K562 (cell line): ENCODE measurements around the gene EIF4G2. TPM values are rescaled to one million over a fixed set of nuclear protein-coding genes. Genes with fewer than 3 reads are reported as not detected.

Experiments used
- ATAC-seq: fragments of 200-7000 bp; cut with Tn5 transposase; 3 replicates; pipeline ENCODE4 v1.9.1; 2020; ENCODE audit warnings: moderate library complexity
- BruUV-seq: library from RNA; stranded (reverse); fragments of 400-500 nt; replicated peaks from 2 replicates; lab custom pipeline; 2021; lab: Mats Ljungman, UMichigan
- CTCF ChIA-PET: fragments of 300-600 bp; formaldehyde crosslinking; extraction: SDS; loops from one replicate; lab custom pipeline; 2021; ENCODE audit warnings: low intra/inter-chr PET ratio; lab: Yijun Ruan, JAX
- POLR2A ChIA-PET: fragments of 300-600, 350-650 bp; sonication (Branson Sonifier 250); formaldehyde crosslinking; extraction: SDS; loops from one replicate; lab custom pipeline; 2021; ENCODE audit warnings: antibody characterized with exemption, inconsistent platforms; lab: Yijun Ruan, JAX
- DNase-seq, 4 experiments: peaks; one replicate each; pipeline versions ENCODE4 v3.0.0 to v3.0.0-alpha.2; 2011 to 2018; ENCODE audit warnings: low spot score in 3 of 4, mixed read lengths in 3 of 4; ENCODE audit errors: extremely low read depth in 1 of 4
- FAIRE-seq: peaks from 2 replicates; lab custom pipeline; 2011; peaks lifted over from hg19 to GRCh38; lab: Jason Lieb, UNC
- H2AFZ ChIP-seq: 2 replicates; pipeline ENCODE4 v1.6.0; 2011; ENCODE audit warnings: low read depth, low read length, control low read depth, inconsistent platforms
- H3K27ac ChIP-seq: fragments of 200-600 bp; 3 replicates; pipeline ENCODE4 v1.8.0; 2011; ENCODE audit warnings: low read depth, mild to moderate bottlenecking, control low read depth, inconsistent platforms, low read length, moderate library complexity, mixed read lengths; ENCODE audit errors: extremely low read depth
- H3K27me3 ChIP-seq, 2 experiments: fragments of 300-600 bp in 1 of 2; 2 replicates in 1 of 2; 3 replicates in 1 of 2; pipeline versions ENCODE4 v1.6.0 to v1.8.0; 2011; ENCODE audit warnings: inconsistent platforms in 2 of 2, low read length in 2 of 2, mild to moderate bottlenecking in 1 of 2, mixed read lengths in 1 of 2, moderate library complexity in 1 of 2; ENCODE audit not compliant: control insufficient read depth in 2 of 2, insufficient read depth in 2 of 2
- H3K36me3 ChIP-seq: fragments of 300-600 bp; 3 replicates; pipeline ENCODE4 v1.8.0; 2011; ENCODE audit warnings: mild to moderate bottlenecking, low read length, inconsistent platforms; ENCODE audit not compliant: control insufficient read depth, insufficient read depth
- H3K4me1 ChIP-seq, 2 experiments: fragments of 200-600 bp in 1 of 2; replicated peaks in 1 of 2; 2 replicates in 1 of 2; 3 replicates in 1 of 2; pipeline versions ENCODE4 v1.5.1 to v1.8.0; 2011; ENCODE audit warnings: inconsistent platforms in 2 of 2, low read length in 2 of 2, mild to moderate bottlenecking in 1 of 2, mixed read lengths in 1 of 2, moderate library complexity in 1 of 2; ENCODE audit not compliant: control insufficient read depth in 2 of 2, insufficient read depth in 2 of 2
- H3K4me2 ChIP-seq: 2 replicates; pipeline ENCODE4 v1.6.1; 2011; ENCODE audit warnings: low read length, control low read depth, inconsistent platforms, mixed read lengths; ENCODE audit not compliant: insufficient read depth
- H3K4me3 ChIP-seq: fragments of 200-600 bp; sonication (generic), shearing (Covaris generic); 2 replicates; pipeline ENCODE4 v1.5.1; 2016; ENCODE audit warnings: control low read depth, inconsistent platforms
- H3K79me2 ChIP-seq: fragments of 200-600 bp; 3 replicates; pipeline ENCODE4 v1.8.0; 2011; ENCODE audit warnings: low read length, inconsistent platforms; ENCODE audit not compliant: control insufficient read depth, insufficient read depth
- H3K9ac ChIP-seq, 2 experiments: 2 replicates each; pipeline versions ENCODE4 v1.6.0 to v1.6.1; 2011; ENCODE audit warnings: low read depth in 2 of 2, low read length in 2 of 2, control low read depth in 1 of 2, inconsistent platforms in 1 of 2, mild to moderate bottlenecking in 1 of 2, mixed read lengths in 1 of 2; ENCODE audit not compliant: insufficient read depth in 1 of 2
- H3K9me1 ChIP-seq: one replicate; pipeline ENCODE4 v1.6.0; 2011; ENCODE audit warnings: inconsistent platforms, mild to moderate bottlenecking, low read length, moderate library complexity; ENCODE audit not compliant: control insufficient read depth, insufficient read depth
- H3K9me3 ChIP-seq: replicated peaks from 2 replicates; pipeline ENCODE4 v1.5.1; 2011; ENCODE audit warnings: low read depth, low read length, inconsistent platforms; ENCODE audit not compliant: control insufficient read depth, insufficient read depth
- H4K20me1 ChIP-seq: replicated peaks from 2 replicates; pipeline ENCODE4 v1.6.1; 2011; ENCODE audit warnings: low read length, inconsistent platforms, mixed read lengths; ENCODE audit not compliant: control insufficient read depth, insufficient read depth
- ADNP ChIP-seq: fragments of 200-800 bp; sonication (Bioruptor generic); IDR thresholded peaks from 2 replicates; pipeline ENCODE4 v1.6.1; 2016; ENCODE audit warnings: missing genetic modification characterization, missing compliant biosample characterization
- CHD1 ChIP-seq: fragments of 200-600 bp; sonication (generic); IDR thresholded peaks from one replicate; pipeline ENCODE4 v1.6.1; 2012; ENCODE audit warnings: mild to moderate bottlenecking, moderate library complexity, low read length, inconsistent platforms
- DDX20 ChIP-seq: fragments of 450-650 bp; IDR thresholded peaks from 2 replicates; pipeline ENCODE4 v1.6.1; 2016; ENCODE audit warnings: missing genetic modification characterization, low read depth, mild to moderate bottlenecking, missing compliant biosample characterization, moderate library complexity
- GATAD2A ChIP-seq: fragments of 450-650 bp; IDR thresholded peaks from 2 replicates; pipeline ENCODE4 v1.6.1; 2017
- MED1 ChIP-seq: sonication (generic); formaldehyde crosslinking; IDR thresholded peaks from 2 replicates; pipeline ENCODE4 v1.8.1; 2023; ENCODE audit warnings: missing genetic modification reagents, borderline replicate concordance
- NUFIP1 ChIP-seq: fragments of 450-650 bp; IDR thresholded peaks from 2 replicates; pipeline ENCODE4 v1.6.1; 2018; ENCODE audit not compliant: partially characterized antibody
- RHOXF2B ChIP-seq: fragments of 250-450 bp; sonication (Bioruptor Pico); conservative IDR thresholded peaks from 2 replicates; pipeline ENCODE4 v1.5.1; 2021
- XRCC3 ChIP-seq: fragments of 450-650 bp; IDR thresholded peaks from 2 replicates; pipeline ENCODE4 v1.6.1; 2017; ENCODE audit warnings: mild to moderate bottlenecking, moderate library complexity
- ZNF124 ChIP-seq: sonication (generic); formaldehyde crosslinking; IDR thresholded peaks from 2 replicates; pipeline ENCODE4 v1.8.1; 2022; ENCODE audit warnings: missing genetic modification reagents
- WGBS: fragments of 100-300 bp; shearing (Covaris generic); methylation state at CpG from one replicate; pipeline ENCODE4 v1.1.6; 2016; ENCODE audit warnings: low coverage, mixed read lengths; ENCODE audit not compliant: insufficient coverage; ENCODE audit errors: missing lambda C conversion rate; 5-methylcytosine and 5-hydroxymethylcytosine counted together
- in situ Hi-C: fragments of 300-500 bp; cut with MboI; formaldehyde crosslinking; loops from 4 replicates; pipeline ENCODE4 v1.15.0; 2018; ENCODE audit warnings: inconsistent platforms, mixed read lengths
- intact Hi-C: fragments of 100-400 bp; cut with micrococcal nuclease; formaldehyde crosslinking; loops from 2 replicates; pipeline ENCODE4 v1.14.2; 2022
- polyA plus RNA-seq, 8 experiments: library from polyadenylated mRNA; depleted of rRNA in 4 of 8; stranded (reverse) in 5 of 8; unstranded in 3 of 8; fragments of >200 nt; fragmentation: Nextera tagmentation in 2 of 8; fragmentation: Illumina TruSeq in 1 of 8; extraction: Ambion mirVana in 2 of 8; extraction: Trizol in 1 of 8; gene quantifications; 2 replicates each; pipeline versions ENCODE4 v1.2.1 to v1.2.3, GENCODE V29; 2011 to 2014; ENCODE audit warnings: inconsistent platforms in 1 of 8, missing spikeins in 1 of 8
- total RNA-seq, 7 experiments: library from RNA; depleted of rRNA in 6 of 7; stranded (reverse); fragments of >200 nt in 6 of 7; fragmentation: Illumina TruSeq in 2 of 7; extraction: Trizol in 2 of 7; gene quantifications; 2 replicates each; pipeline versions ENCODE4 v1.2.1 to v1.2.3, GENCODE V29; 2011 to 2021; ENCODE audit warnings: low replicate concordance in 1 of 7
- TF ChIP-seq, protein P1 (sequence below): sonication (generic); formaldehyde crosslinking; IDR thresholded peaks from 2 replicates; pipeline ENCODE4 v1.8.1; 2023; ENCODE audit warnings: missing genetic modification reagents, mild to moderate bottlenecking, borderline replicate concordance
- TF ChIP-seq, protein P2 (sequence below): fragments of 450-650 bp; formaldehyde crosslinking; IDR thresholded peaks from 2 replicates; pipeline ENCODE4 v1.4.0; 2020; ENCODE audit warnings: mild to moderate bottlenecking
- TF ChIP-seq, protein P3 (sequence below), 2 experiments: IDR thresholded peaks; 2 replicates each; pipeline ENCODE4 v1.6.1; 2012; ENCODE audit warnings: improper control_type of control experiment in 2 of 2, low read depth in 2 of 2, low read length in 2 of 2, borderline replicate concordance in 1 of 2
- TF ChIP-seq, protein P4 (sequence below): sonication (generic); formaldehyde crosslinking; IDR thresholded peaks from 2 replicates; pipeline ENCODE4 v1.8.1; 2023; ENCODE audit warnings: mild to moderate bottlenecking, missing genetic modification reagents

The EIF4G2 gene
- total and polyA plus RNA-seq, 9 of the 15 experiments (the other 6 are each of a cell fraction or from before 2014, with no cell fraction given) = 206 to 790 (median 646) TPM

DNA sequence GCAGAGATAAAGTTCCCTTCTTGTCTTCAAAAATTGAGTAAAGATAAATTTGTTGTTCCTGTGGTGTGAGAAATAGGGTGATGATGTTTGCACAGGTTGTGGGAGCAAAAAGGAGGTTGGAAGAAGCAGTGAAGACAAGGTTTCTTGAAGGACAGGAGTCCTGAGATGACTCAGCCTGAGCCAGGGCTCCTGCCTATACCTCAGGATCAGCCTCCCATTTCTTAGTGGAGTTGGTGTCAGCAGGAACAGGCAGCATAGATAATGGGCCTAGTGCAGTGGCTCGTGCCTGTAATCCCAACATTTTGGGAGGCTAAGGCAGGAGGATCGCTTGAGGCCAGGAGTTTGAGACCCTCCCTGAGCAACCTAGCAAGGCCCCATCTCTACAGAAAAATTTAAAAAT lies 28.7 kb downstream of the EIF4G2 start:
- no peak for DNase-seq
- peak; percentile 48; the same call in 2 of the 3 replicates for ATAC-seq
- no peaks in the 10 kb centered on the region for H3K27me3 ChIP-seq
- peaks cover 46% of the 10 kb centered on the region for H3K36me3 ChIP-seq
- ChIA-PET CTCF (no interaction called here), POLR2A (interaction anchor here (0.6 to 2.2 kb wide), 6 partner anchors 9 to 29 kb away, joined by 3 to 8 read pairs (median 6); partner anchors contain the start of gene CTR9)
- H3K9me1 ChIP-seq = no peaks in the 10 kb centered on the region
- H3K27ac ChIP-seq = no peak overlapping the region
- FAIRE-seq = no peak
- H3K79me2 ChIP-seq = no peaks in the 10 kb centered on the region
- H3K4me1 ChIP-seq = no peaks in the 10 kb centered on the region
- no peak overlapping the region for H2AFZ ChIP-seq
- TF ChIP-seq ZNF124 (CRISPR knock-in tag) (no peak), NUFIP1 (no peak), GATAD2A (no peak), RHOXF2B (CRISPR knock-in tag) (no peak), MED1 (CRISPR knock-in tag) (no peak), CHD1 (no peak), DDX20 (tag) (no peak), ADNP (tag) (no peak), XRCC3 (no peak)
- TF ChIP-seq, protein P1, sequence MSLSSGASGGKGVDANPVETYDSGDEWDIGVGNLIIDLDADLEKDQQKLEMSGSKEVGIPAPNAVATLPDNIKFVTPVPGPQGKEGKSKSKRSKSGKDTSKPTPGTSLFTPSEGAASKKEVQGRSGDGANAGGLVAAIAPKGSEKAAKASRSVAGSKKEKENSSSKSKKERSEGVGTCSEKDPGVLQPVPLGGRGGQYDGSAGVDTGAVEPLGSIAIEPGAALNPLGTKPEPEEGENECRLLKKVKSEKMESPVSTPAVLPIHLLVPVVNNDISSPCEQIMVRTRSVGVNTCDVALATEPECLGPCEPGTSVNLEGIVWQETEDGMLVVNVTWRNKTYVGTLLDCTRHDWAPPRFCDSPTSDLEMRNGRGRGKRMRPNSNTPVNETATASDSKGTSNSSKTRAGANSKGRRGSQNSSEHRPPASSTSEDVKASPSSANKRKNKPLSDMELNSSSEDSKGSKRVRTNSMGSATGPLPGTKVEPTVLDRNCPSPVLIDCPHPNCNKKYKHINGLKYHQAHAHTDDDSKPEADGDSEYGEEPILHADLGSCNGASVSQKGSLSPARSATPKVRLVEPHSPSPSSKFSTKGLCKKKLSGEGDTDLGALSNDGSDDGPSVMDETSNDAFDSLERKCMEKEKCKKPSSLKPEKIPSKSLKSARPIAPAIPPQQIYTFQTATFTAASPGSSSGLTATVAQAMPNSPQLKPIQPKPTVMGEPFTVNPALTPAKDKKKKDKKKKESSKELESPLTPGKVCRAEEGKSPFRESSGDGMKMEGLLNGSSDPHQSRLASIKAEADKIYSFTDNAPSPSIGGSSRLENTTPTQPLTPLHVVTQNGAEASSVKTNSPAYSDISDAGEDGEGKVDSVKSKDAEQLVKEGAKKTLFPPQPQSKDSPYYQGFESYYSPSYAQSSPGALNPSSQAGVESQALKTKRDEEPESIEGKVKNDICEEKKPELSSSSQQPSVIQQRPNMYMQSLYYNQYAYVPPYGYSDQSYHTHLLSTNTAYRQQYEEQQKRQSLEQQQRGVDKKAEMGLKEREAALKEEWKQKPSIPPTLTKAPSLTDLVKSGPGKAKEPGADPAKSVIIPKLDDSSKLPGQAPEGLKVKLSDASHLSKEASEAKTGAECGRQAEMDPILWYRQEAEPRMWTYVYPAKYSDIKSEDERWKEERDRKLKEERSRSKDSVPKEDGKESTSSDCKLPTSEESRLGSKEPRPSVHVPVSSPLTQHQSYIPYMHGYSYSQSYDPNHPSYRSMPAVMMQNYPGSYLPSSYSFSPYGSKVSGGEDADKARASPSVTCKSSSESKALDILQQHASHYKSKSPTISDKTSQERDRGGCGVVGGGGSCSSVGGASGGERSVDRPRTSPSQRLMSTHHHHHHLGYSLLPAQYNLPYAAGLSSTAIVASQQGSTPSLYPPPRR = no peak
- TF ChIP-seq, protein P2, sequence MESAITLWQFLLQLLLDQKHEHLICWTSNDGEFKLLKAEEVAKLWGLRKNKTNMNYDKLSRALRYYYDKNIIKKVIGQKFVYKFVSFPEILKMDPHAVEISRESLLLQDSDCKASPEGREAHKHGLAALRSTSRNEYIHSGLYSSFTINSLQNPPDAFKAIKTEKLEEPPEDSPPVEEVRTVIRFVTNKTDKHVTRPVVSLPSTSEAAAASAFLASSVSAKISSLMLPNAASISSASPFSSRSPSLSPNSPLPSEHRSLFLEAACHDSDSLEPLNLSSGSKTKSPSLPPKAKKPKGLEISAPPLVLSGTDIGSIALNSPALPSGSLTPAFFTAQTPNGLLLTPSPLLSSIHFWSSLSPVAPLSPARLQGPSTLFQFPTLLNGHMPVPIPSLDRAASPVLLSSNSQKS (CRISPR knock-in tag) = no peak
- TF ChIP-seq, protein P3, sequence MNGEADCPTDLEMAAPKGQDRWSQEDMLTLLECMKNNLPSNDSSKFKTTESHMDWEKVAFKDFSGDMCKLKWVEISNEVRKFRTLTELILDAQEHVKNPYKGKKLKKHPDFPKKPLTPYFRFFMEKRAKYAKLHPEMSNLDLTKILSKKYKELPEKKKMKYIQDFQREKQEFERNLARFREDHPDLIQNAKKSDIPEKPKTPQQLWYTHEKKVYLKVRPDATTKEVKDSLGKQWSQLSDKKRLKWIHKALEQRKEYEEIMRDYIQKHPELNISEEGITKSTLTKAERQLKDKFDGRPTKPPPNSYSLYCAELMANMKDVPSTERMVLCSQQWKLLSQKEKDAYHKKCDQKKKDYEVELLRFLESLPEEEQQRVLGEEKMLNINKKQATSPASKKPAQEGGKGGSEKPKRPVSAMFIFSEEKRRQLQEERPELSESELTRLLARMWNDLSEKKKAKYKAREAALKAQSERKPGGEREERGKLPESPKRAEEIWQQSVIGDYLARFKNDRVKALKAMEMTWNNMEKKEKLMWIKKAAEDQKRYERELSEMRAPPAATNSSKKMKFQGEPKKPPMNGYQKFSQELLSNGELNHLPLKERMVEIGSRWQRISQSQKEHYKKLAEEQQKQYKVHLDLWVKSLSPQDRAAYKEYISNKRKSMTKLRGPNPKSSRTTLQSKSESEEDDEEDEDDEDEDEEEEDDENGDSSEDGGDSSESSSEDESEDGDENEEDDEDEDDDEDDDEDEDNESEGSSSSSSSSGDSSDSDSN (IDR thresholded peaks at IDR 0.05; ENCODE audit: borderline replicate concordance in 1 of 2, low read depth in 2 of 2, low read length in 2 of 2) = no peak
- TF ChIP-seq, protein P4, sequence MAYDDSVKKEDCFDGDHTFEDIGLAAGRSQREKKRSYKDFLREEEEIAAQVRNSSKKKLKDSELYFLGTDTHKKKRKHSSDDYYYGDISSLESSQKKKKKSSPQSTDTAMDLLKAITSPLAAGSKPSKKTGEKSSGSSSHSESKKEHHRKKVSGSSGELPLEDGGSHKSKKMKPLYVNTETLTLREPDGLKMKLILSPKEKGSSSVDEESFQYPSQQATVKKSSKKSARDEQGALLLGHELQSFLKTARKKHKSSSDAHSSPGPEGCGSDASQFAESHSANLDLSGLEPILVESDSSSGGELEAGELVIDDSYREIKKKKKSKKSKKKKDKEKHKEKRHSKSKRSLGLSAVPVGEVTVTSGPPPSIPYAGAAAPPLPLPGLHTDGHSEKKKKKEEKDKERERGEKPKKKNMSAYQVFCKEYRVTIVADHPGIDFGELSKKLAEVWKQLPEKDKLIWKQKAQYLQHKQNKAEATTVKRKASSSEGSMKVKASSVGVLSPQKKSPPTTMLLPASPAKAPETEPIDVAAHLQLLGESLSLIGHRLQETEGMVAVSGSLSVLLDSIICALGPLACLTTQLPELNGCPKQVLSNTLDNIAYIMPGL = no peak
- no peak overlapping the region for H3K4me2 ChIP-seq
- in situ Hi-C loops = loop anchor here (10.0 to 25.0 kb wide), 2 partner anchors 482 to 1005 kb away; no protein-coding TSS in a partner anchor
- intact Hi-C loops = no loop called here
- no peaks in the 10 kb centered on the region for H4K20me1 ChIP-seq
- no peaks in the 10 kb centered on the region for H3K9me3 ChIP-seq
- BruUV-seq = no TSS peak
- WGBS = 53% methylated on average over 2 of the region's 2 CpGs
- H3K9ac ChIP-seq = no peak overlapping the region
- no peak overlapping the region for H3K4me3 ChIP-seq
